AG09309 (cell line): ENCODE data around the gene CADPS.

ENCODE experiments used
- DNase-seq: peaks from one replicate; pipeline ENCODE4 v3.0.0-alpha.2; 2010; ENCODE audit warnings: low read depth
- H3K4me3 ChIP-seq: 2 replicates; pipeline ENCODE4 v1.5.1; 2011; ENCODE audit warnings: mild to moderate bottlenecking, low read depth, low read length, moderate library complexity; ENCODE audit not compliant: control insufficient read depth
- TF ChIP-seq, protein P1 (sequence below): IDR thresholded peaks from 2 replicates; pipeline ENCODE4 v1.5.1; 2011; ENCODE audit warnings: mild to moderate bottlenecking, low read depth, low read length, inconsistent platforms; ENCODE audit not compliant: insufficient read depth, control insufficient read depth; ENCODE audit errors: missing control alignments

Gene CADPS

DNA sequence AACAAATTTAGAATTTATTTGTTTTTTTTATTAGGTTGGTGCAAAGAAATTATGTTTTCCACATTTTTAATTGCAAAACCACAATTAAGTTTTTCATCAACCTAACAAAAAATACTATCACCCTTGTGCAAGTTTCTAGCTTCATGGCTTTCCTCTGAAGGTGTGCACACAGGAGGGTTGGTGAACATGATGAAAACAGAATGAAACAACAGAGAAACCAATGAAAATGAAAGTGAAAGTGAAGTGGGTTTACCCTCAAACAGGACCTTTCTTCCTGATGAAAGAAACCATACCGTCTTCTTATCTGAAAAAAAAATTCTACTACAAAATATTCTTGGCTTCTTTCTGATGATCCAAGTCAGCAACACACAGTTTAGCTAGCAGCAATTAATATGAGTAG, 429.9 kb downstream of the CADPS start:
- no peak overlapping the region; the same call in 1 of the 2 replicates for H3K4me3 ChIP-seq
- DNase-seq, result no peak

GRCh38 chr3:62439978-62440377, 435.2 kb downstream of the CADPS start:
- TF ChIP-seq, protein P1, sequence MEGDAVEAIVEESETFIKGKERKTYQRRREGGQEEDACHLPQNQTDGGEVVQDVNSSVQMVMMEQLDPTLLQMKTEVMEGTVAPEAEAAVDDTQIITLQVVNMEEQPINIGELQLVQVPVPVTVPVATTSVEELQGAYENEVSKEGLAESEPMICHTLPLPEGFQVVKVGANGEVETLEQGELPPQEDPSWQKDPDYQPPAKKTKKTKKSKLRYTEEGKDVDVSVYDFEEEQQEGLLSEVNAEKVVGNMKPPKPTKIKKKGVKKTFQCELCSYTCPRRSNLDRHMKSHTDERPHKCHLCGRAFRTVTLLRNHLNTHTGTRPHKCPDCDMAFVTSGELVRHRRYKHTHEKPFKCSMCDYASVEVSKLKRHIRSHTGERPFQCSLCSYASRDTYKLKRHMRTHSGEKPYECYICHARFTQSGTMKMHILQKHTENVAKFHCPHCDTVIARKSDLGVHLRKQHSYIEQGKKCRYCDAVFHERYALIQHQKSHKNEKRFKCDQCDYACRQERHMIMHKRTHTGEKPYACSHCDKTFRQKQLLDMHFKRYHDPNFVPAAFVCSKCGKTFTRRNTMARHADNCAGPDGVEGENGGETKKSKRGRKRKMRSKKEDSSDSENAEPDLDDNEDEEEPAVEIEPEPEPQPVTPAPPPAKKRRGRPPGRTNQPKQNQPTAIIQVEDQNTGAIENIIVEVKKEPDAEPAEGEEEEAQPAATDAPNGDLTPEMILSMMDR, result no peak
- DNase-seq, result no peak
- H3K4me3 ChIP-seq, result no peak overlapping the region

More for the DNA sequence above, 429.9 kb downstream of the CADPS start:
- TF ChIP-seq, protein P1, result no peak

- no peak for DNase-seq
- no peak overlapping the region for H3K4me3 ChIP-seq
- TF ChIP-seq, protein P1, result no peak
These were observed 435.9 kb downstream of the CADPS start for GRCh38 chr3:62439176-62439813.

- no peak for DNase-seq
- TF ChIP-seq, protein P1, result no peak
- no peak overlapping the region for H3K4me3 ChIP-seq
These were observed 438.4 kb downstream of the CADPS start for GRCh38 chr3:62436785-62437184.

DNA sequence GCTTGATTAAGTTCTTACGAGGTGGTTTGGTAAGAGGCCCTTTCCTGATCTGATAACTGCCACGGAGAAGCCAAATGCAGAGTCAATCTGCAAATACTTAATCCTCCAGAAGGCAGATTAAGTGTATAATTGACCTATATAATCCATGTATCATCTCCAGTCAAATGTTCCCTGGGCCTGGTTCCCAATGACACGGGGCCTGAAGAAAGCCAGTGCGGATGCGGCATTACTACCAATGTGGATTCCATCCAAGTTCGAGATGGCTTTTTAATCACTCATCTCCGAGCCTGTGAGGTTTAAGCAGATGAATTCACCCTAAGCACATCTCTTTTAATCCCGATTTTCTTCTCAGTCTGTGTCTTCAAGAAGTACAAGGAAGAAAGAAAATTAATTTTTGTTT, 441.8 kb downstream of the CADPS start:
- H3K4me3 ChIP-seq, result no peak overlapping the region
- TF ChIP-seq, protein P1, result no peak
- DNase-seq, result no peak

GRCh38 chr3:62421207-62421606, 454.0 kb downstream of the CADPS start:
- H3K4me3 ChIP-seq, result no peak overlapping the region
- DNase-seq, result no peak
- TF ChIP-seq, protein P1, result no peak
